HG03064 (cell line): Measurements from ENCODE around the gene EXPH5.
A peak's percentile ranks its signal among the peaks of the same experiment; 100 is the strongest.
"Not testable (repeated sequence)": the region's sequence is repeated elsewhere in the genome, so short reads cannot be mapped to it uniquely, and the experiment has no call there.

ENCODE experiments used
- ATAC-seq: cut with Tn5 transposase; IDR thresholded peaks from one replicate; pipeline ENCODE4 v1.9.1; 2021; ENCODE audit warnings: low read depth; ENCODE audit not compliant: unreplicated experiment

The EXPH5 gene

DNA sequence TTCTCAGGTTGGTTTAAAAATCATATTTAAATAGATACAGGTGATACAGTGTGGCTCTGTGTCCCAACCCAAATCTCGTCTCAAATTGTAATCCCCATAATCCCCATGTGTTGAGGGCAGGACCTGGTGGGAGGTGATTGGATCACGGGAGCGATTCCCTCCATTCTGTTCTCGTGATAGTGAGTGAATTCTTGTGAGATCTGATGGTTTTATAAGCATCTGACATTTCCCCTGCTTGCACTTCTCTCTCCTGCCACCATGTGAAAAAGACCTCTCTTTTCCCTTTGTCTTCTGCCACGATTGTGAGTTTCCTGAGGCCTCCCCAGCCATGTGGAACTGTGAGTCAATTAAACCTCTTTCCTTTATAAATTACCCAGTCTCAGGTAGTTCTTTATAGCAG is 9.2 kb upstream of the EXPH5 start:
- not testable (repeated sequence) for ATAC-seq

DNA sequence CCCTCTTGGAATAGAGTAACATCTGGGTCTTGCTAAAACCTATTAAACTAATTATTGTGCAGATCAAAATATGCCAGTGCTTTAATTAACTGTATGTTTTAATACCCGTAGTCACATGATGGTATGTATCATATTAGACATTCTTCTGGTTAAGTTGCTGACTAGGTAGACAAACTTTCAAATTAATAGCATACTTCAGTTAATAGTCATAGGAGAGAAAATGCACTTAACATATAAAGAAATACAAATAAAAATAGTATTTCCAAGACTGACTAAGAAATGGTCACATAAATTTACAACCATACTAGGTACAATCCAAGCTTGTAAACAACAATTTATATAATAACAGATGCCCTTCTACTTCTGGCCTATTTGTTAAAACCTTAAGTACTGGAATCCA is 7.6 kb upstream of the EXPH5 start:
- ATAC-seq: no peak

DNA sequence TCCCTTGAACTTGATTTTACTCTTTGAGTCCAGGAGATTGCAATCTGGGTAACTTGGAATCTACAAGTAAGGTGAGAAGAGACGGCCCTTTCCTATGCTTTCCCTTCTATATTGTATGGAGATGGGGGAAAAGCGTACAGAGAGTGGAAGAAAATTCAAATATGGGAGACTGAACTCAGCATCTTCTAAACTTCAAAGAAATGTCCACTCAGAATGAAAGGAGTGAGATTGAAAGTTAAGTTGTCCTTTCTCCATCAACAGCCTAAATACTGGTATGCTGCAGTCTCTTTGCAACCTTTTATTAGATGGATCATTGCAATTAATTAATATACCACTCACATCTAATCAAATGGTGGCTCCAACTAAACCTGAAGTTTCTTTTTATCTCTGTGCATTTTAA is 6.4 kb upstream of the EXPH5 start:
- ATAC-seq: no peak

DNA sequence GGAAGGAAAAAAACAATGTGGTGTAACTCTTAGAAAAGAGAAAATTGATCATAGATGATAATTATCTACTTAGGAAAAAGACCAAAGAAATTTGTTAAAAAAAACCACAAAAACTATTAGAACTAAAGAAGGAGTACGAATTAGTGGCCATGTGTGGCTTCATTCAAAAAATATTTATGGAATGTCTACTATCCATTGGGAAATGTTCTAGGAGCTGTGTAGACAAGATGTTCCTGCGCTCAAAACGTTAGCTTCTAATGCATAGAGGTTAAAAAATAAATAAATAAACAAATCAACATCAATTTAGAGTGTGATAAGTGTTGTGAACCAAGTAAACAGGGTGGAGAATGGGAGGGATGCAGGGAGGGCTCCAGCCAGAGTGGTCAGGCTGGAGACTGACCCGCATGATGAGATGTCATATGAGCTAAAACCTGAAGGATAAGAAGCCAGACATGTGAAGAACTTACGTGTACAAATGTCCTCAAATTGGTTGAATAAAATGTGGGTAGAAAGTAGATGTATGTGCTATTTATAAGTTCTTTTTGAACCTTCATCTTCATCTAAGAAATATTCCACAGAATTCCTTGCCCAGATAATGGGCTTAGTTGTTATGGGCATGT is 4.3 kb upstream of the EXPH5 start:
- no peak for ATAC-seq

DNA sequence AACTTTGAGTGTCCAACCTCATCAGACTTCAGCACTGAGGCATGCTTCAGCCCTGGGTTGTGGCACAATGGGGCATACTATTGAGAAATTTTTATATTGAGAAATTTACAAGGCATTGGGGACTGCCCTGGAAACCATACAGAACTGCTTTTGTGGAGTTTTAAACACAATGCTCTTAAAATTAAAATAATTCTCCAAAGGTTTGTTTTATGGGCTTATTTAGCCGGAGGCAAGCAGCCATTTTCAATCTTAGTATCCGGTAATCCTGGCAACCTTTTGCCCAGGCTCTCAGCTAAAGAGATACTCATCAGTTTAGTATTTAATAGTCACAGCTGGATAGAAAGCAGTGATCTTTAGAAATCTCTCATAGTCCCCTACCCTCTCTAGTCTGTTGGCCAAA is 3.1 kb upstream of the EXPH5 start:
- no peak for ATAC-seq

DNA sequence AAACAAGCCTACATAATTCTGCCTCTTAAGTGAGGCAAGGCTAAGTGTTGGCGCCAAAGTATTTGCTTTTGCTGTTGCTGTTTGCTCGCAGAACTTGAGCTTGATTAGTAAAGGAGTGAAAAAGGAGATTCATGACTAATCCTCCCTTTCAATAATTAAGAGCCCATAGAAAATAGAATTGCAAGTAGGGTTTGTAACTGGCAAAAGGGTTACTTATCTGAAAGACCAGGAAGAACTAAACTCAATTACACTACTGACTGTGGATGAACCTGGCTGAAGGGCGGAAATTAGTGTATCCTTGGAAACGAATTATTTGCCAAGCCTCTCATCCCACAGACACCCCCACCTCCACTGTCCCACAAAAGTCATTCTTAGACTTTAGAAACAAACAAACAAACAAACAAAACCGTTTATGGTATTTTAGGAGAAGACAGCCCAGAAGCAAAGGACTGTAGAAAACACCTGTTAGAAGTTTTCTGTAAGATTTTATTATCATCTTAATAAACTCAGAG is 411 bp upstream of the EXPH5 start:
- no peak for ATAC-seq

DNA sequence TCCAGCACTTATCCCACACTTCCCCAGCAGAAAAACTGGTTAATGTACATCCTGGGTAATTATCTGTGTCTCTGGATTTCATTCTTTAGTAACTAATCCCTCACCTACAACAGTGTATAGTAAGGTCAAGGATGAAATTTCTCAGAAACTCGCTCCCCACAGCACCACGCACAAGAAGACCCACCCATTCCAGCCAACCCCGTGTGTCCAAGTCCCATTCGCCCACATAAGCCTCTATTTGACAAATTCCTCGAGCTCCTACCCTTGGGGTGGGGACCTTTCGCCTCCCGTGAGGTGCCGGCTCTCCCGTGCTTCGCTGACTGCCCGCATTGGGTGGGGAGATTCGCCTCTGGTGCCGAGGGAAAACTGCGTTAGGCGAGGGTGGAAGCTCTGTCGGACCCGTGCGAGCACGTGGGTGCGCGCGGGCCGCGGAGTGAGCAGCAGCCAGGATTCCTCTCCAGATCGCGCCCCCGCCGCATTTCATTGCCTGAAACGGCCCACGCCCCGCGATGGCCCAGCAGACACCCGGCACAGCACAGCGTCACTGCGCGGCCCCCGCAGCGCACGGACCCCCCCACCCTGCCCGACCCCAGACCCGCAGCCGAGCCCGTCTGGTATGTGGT is 866 bp downstream of the EXPH5 start:
- ATAC-seq: peak; percentile 15

DNA sequence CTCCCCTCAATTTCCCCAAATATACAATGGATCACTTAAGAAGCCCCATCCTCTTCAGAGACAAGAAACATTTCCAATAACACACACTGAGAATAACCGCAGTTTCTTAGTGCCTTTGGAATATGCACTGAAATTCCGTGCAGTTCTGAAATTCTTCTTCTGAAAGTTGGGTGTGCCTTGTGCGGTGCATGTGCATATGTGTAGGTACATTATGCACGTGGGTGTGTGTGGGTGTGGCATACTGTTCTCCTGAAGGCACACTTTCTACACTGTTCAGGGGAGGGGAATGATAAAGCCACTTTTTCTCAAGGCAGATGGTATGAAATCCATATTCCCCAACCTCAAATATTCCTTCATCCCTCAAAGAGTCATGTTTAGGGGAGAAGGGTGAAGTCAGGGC is 1.7 kb downstream of the EXPH5 start:
- no peak for ATAC-seq

DNA sequence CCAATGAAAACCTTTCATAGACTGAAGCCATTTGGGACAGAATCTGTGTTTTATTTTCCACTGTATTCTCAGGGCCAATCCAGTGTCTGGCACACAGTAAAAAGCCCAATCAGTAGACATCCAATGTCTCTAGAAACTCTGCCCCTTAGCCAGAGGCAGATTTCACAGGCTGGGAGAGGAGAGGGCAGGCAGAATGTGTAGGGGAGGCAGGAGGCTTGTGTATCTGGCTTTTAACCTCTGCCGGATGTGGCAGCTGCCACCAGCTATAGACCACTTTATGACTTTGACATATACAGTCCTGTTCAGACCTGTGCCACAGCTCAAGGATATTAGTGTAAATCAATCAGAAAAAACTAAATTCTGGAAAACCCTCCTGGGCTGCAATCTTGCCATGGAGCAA is 4.4 kb downstream of the EXPH5 start:
- ATAC-seq: no peak

DNA sequence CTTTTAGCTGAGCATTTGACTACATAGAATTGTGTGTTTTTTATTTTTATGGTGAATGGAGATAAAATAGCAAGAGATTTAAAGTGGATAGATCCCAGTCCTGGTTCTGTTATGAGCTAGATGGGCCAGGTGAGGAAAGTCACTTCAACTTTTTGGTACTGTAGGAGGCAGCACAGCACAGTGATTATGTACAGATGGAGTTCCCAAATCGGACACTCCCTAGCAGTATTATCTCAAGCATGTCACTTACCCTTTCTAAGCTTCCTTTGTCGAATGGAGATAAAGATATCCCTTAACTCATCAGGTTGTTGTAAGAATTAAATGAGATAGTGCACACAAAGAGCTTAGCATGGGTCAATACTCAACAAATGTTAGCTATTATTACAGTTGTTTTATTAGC is 5.3 kb downstream of the EXPH5 start:
- no peak for ATAC-seq

DNA sequence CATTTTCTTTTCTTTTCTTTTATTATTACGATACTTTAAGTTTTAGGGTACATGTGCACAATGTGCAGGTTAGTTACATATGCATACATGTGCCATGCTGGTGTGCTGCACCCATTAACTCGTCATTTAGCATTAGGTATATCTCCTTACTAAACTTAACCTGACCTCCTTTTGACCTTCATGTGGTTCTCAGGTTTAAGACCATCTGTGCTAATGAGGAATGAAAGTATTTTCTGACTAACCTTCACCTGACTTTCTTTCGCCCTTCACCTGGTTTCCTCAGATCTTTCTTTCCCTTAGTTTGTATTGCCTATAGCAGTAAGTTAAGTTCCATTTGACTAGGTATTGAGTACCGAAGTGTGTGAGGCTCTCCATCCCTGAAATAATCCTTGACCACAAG is 6.5 kb downstream of the EXPH5 start:
- ATAC-seq: no peak

DNA sequence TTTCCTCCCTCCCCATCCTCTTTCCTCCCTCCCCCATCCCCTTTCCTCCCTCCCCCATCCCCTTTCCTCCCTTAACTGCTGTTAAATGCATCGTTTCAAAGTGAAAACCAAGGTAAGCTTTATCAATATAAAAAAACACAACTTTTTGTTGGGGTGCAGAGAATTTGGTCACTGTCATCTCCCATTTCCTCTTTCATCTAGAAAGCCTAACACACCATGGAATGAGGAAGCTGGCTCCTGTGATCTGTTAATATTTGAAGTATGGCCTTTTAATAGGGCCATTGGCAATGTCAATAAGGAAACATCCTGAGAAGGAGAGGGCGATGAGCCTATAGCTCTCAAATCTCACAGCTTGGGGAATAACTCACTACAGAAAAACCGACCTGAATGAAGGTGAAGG is 7.0 kb downstream of the EXPH5 start:
- no peak for ATAC-seq

DNA sequence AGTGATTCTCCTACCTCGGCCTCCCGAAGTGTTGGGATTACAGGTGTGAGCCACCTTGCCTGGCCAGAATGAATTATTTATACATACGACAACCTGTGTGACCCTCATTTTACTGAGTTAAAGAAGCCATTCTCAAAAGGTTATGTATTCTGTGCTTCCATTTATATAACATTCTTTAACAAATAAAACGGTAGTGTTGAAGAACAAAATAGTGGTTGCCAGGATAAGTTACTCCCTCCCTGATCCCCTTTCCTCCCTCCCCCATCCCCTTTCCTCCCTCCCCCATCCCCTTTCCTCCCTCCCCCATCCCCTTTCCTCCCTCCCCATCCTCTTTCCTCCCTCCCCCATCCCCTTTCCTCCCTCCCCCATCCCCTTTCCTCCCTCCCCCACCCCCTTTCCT is 7.4 kb downstream of the EXPH5 start:
- not testable (repeated sequence) for ATAC-seq

DNA sequence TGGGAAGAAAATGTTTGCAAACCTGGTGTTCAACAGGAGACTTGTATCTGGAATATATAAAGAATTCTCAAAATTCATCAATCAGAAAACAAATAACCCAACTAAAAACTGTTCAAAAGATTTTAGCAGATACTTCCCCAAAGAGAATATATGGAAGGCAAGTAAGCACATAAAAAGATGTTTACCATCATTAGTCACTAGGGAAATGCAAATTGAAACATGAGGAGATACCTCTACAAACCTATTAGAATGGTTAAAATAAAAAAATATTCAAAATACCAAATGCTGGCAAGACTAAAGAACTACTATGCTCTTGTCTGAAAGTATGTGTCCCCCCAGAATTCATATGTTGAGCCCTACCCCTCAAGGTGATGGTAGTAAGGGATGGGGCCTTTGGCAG is 8.6 kb downstream of the EXPH5 start:
- no peak for ATAC-seq

DNA sequence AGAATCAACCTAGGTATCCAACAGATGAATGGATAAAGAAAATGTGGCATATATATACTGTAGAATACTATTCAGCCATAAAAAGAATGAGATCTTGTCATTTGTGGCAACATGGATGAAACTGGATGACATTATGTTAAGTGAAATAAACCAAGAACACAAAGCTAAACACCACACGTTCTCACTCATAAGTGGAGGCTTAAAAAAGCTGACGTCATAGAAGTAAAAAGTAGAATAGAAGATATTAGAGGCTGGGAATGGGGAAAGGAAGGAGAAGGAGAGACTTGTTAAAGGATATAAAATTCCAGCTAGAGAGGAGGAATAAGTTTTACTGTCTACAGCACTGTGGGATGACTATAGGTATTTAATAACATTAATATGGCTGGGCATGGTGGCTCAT is 12.9 kb downstream of the EXPH5 start:
- no peak for ATAC-seq

DNA sequence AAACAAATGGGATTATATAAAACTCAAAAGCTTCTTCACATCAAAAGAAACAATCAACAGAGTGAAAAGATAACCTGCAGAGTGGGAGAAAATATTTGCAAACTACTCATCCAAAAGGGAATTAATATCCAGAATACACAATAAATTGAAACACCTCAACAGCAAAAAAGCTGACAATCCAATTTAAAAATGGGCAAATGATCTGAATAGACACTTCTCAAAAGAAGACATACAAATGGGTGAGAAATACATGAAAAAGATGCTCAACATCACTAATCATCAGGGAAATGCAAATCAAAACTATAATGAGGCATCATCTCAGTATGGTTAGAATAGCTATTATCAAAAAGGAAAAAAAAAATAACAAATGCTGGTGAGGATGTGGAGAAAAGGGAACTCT is 13.5 kb downstream of the EXPH5 start:
- ATAC-seq: no peak

DNA sequence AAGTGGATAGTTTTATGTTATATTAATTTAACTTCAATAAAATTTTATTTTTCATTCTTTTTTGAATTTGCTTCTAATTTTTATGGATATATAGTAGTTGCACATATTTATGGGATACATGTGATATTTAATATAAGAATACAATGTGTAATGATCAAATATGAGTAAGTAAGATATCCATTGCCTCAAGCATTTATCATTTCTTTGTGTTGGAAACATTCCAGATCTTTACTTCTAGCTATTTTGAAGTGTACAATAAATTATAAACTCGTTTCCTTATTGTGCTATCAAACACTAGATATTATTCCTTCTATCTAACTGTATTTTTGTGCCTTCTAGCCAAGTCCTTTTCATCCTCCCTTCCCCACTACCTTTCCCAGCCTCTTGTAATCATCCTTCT is 17.0 kb downstream of the EXPH5 start:
- no peak for ATAC-seq

DNA sequence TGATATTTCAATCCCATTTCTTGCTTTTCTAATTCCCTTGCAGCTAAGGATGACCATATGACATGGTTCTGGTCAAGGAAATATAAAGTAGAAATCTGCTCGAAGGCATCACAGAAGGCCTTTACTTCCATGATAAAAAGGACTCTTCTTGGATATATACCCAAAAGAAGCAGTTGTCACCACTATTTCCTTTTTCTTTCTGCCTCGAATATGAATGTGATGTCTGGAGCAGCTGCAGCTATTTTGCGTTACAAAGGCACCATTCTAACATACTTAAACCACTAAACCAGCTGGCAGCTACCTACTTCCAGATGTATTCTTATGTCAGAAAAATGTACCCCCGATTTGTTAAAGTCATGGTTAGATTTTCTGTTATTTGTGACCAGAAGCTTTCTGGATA is 18.9 kb downstream of the EXPH5 start:
- ATAC-seq: no peak

DNA sequence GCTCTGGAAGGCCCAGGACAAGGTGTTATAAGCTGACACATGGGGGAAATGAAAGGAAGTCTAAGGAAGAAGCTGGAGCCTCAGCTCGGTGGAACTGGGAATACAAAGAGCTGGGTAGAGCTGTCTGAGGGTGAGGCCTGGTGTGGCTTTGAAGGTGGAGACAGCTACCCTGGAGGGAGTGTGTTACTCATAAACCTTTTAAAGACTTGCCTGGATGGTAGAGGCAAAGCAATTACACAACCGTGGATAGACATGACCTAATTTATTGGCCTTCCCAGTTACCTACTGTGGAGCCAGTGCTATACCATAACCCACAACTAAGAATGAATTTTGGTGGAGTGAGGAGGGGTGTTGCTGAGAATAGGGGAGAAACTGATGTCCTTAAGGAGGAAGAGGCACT is 22.6 kb downstream of the EXPH5 start:
- no peak for ATAC-seq

DNA sequence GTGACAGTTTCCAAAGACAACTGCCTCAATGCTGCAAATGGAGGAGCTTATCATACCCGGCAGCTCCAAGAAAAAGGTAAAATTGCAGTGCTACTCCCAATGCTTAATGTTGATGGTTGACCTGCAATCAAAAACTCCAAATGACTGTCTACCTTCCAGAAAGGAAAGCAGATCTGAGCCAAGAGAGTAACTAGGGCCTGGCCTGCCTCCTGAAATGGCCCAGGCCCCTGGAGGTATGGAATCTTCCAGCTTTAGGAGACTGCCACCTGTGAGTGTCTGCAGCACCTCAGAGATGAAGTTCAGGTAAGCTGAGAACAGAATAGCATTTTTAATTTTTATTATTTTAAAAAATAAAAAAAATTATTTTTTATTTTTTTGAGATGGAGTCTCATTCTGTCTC is 23.7 kb downstream of the EXPH5 start:
- ATAC-seq: no peak

DNA sequence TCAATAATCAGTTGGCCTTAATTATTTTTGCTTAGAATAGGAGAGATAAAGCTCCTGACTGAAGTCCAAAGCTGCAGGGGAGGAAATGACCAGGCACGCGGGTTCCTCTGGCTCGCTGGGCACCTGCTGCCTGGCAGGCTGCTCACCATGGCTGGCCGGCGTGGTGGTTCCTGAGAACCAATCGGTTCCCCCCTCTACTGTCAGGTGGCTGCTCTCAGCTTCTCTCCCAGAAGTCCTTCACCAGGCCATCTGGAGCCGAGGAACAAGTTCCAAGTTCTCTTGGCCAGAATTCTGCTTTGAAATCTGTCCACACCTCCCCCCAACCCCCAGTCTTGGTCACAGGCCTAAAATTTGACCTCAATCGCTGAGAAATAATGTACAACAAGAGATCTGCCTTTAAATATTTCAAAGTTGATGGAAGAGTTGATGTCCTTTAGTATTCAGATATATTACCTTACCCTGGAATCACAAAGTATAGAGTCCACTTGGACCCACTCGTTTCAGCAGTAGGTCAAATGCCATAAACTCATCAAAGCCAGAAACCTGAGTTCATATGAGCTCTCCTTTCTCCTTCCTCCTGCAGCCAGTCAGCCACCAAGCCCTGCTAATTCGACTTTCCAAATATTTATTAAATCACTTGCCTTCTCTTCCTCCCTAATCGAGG is 25.2 kb downstream of the EXPH5 start:
- no peak for ATAC-seq

DNA sequence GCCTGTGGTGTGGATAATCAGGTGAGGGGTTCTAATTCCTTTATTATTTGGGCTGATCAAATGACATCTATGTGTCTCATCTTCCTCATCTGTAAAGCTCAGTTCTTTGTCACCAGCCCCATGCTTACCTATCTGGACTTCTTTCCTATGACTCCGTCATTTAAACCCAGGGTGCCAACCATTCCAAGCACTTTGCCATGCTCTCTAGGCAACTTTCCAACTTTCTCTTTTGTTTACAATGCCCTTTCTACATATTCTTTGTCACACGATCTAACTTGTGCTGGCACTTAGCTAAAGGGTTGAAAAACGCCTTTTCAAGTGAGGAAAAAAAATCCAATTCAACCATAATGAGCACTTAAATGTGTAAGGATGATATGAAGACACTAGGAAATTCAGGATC is 27.9 kb downstream of the EXPH5 start:
- ATAC-seq: no peak
